Muscle layer of colon (tissue), 2 donors: ENCODE measurements around the gene ST6GALNAC1.

ENCODE experiments used
- H3K27ac ChIP-seq: one replicate; pipeline ENCODE4 v1.7.0; 2013; ENCODE audit warnings: low read depth, mild to moderate bottlenecking, low read length, moderate library complexity
- H3K27me3 ChIP-seq, 2 donors: one replicate each; pipeline ENCODE4 v1.7.0; 2013; ENCODE audit warnings: low read length in 2 of 2, mild to moderate bottlenecking in 2 of 2; ENCODE audit not compliant: insufficient read depth in 2 of 2, control insufficient read depth in 1 of 2
- H3K36me3 ChIP-seq: one replicate; pipeline ENCODE4 v1.7.0; 2013; ENCODE audit warnings: mild to moderate bottlenecking, low read length; ENCODE audit not compliant: insufficient read depth
- H3K4me1 ChIP-seq: one replicate; pipeline ENCODE4 v1.7.0; 2013; ENCODE audit warnings: mild to moderate bottlenecking, low read length; ENCODE audit not compliant: insufficient read depth
- H3K4me3 ChIP-seq, 2 donors: one replicate each; pipeline ENCODE4 v1.7.0; 2013; ENCODE audit warnings: low read length in 2 of 2, low read depth in 1 of 2, mild to moderate bottlenecking in 1 of 2, moderate library complexity in 1 of 2
- H3K9ac ChIP-seq: one replicate; pipeline ENCODE4 v1.7.0; 2013; ENCODE audit warnings: low read length
- H3K9me3 ChIP-seq: one replicate; pipeline ENCODE4 v1.7.0; 2013; ENCODE audit warnings: mild to moderate bottlenecking, low read length
- donor health status: abdominal sarcoma.
- donor health status: Adenocarcinoma of cecum.

Gene ST6GALNAC1

GRCh38 chr17:76673729-76674128 is 30.2 kb upstream of the ST6GALNAC1 start:
- H3K36me3 ChIP-seq, result peaks cover 17% of the 10 kb centered on the region
- peaks cover 14% of the 10 kb centered on the region for H3K4me1 ChIP-seq
- no peak overlapping the region for H3K27ac ChIP-seq
- no peaks in the 10 kb centered on the region for H3K27me3 ChIP-seq
- H3K4me3 ChIP-seq, result no peak overlapping the region
- no peaks in the 10 kb centered on the region for H3K9me3 ChIP-seq
- H3K9ac ChIP-seq, result no peak overlapping the region

DNA sequence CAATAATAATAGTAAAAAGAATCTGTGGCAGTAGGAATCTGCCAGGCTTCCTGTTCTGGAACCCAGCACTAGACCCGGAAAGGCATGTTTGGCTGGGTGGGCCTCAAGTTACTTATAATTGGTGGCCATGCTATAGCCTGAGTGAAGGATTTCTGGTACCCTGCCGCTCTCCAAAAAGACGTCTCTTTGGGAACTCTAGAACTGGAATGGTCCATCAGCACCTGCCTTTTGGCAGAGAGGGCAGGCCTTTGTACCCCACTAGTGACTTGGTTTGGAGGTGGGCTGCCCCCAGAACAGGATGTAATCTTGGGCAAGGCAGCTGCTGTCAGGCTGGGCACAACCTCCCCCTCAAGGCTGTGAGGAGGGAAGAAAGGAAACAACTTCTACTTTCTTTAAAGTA is 29.3 kb upstream of the ST6GALNAC1 start:
- Histone ChIP-seq H3K27ac (no peak overlapping the region), H3K36me3 (peaks cover 14% of the 10 kb centered on the region), H3K4me3 (no peak overlapping the region), H3K4me1 (peaks cover 14% of the 10 kb centered on the region), H3K27me3 (no peaks in the 10 kb centered on the region), H3K9me3 (no peaks in the 10 kb centered on the region), H3K9ac (no peak overlapping the region)

DNA sequence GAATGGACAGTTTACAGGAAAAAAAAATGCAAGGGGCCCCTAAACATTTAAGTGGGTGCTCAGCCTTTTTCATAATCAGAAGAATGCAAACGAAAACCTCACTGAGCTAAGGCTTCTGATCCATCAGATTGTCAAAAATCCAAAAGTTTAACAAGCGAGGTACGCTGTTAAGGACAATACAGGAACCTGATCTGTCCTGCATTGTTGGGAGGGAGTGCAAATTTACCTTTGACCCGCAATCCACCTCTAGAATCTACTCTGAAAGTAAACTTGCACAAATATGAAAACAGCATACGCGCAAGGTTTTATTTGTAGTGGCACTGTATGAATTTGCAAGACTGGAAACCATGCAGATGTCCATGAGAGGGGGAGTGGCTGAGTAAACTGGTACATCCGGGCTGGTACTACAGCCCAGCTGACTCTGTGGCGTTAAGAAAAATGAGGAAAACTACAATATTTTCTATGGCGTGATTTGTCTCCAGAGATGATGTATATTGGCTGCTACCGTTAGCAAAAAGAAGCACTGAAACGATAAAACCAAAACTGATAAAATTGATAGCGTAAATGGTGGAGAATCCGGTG is 28.8 kb upstream of the ST6GALNAC1 start:
- Histone ChIP-seq H3K36me3 (peaks cover 9% of the 10 kb centered on the region), H3K27ac (peak overlapping the region; percentile 89), H3K9me3 (no peaks in the 10 kb centered on the region), H3K27me3 (no peaks in the 10 kb centered on the region), H3K9ac (peak overlapping the region; percentile 94), H3K4me3 (peak overlapping the region; percentile 68 to 92), H3K4me1 (peaks cover 14% of the 10 kb centered on the region)

GRCh38 chr17:76671912-76672262 is 28.3 kb upstream of the ST6GALNAC1 start:
- Histone ChIP-seq H3K4me3 (peak overlapping the region; percentile 68 to 92), H3K27ac (peak overlapping the region; percentile 89), H3K4me1 (peaks cover 14% of the 10 kb centered on the region), H3K36me3 (peaks cover 6% of the 10 kb centered on the region), H3K27me3 (no peaks in the 10 kb centered on the region), H3K9me3 (no peaks in the 10 kb centered on the region), H3K9ac (peak overlapping the region; percentile 94)

GRCh38 chr17:76671123-76671911 is 27.8 kb upstream of the ST6GALNAC1 start:
- H3K4me1 ChIP-seq, result peaks cover 14% of the 10 kb centered on the region
- H3K36me3 ChIP-seq, result peaks cover 6% of the 10 kb centered on the region
- H3K27me3 ChIP-seq, result no peaks in the 10 kb centered on the region
- H3K27ac ChIP-seq, result peak overlapping the region; percentile 54
- no peaks in the 10 kb centered on the region for H3K9me3 ChIP-seq
- peak overlapping the region; percentile 9 to 92 for H3K4me3 ChIP-seq
- no peak overlapping the region for H3K9ac ChIP-seq

DNA sequence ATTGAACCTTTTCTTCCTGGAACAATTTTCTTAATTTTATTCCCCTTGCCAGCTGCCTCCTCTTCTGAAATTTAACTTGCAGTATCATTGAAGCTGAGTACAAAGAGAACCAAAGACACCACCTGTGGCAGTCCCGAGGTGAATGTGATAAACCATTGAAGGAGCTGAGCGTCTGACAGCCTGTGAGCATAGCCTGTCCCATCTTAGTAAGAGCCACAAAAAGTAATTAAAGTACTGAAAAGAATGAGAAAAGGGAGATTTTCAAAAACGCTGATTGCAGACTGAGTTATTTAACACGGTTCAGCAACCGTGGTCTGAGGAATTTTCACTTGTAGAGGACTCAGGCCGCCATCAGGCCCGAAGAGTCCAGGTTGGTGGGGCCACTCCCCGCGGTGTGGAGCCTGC is 27.2 kb upstream of the ST6GALNAC1 start:
- peaks cover 2% of the 10 kb centered on the region for H3K36me3 ChIP-seq
- H3K27ac ChIP-seq, result no peak overlapping the region
- peaks cover 14% of the 10 kb centered on the region for H3K4me1 ChIP-seq
- peak overlapping the region; percentile 9 to 92 for H3K4me3 ChIP-seq
- H3K9me3 ChIP-seq, result no peaks in the 10 kb centered on the region
- no peaks in the 10 kb centered on the region for H3K27me3 ChIP-seq
- H3K9ac ChIP-seq, result no peak overlapping the region

GRCh38 chr17:76670020-76670717 is 26.6 kb upstream of the ST6GALNAC1 start:
- no peak overlapping the region for H3K9ac ChIP-seq
- H3K4me3 ChIP-seq, result no peak overlapping the region
- no peak overlapping the region for H3K27ac ChIP-seq

DNA sequence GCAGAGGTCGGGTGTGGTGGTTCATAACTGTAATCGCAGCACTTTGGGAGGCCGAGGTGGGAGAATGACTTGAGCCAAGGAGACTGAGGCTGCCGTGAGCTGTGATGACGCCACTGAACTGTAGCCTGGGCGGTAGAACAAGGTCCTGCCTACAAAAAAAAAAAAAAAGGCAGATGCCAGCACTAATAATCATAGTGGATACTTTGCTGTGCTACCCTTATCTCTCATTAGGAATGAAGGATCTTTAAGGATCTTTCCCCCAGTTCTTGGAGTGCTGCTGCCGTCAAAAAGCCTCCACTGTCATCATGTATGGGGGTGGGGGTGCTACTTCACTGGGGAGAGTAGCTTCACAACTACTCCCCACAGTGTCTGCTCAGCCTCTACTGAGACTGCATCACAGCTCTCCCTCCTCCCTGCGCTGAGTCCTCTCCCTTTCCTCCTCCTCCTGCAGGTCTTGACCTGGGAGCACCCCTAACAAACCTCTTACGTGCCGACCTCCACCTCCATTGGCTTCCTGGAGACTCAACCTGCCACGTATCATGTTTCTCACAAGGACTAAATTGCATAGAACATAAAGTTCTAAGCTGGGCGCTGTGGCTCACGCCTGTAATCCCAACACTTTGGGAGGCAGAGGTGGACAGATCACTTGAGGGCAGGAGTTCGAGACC is 24.4 kb upstream of the ST6GALNAC1 start:
- Histone ChIP-seq H3K9ac (no peak overlapping the region), H3K4me1 (peaks cover 14% of the 10 kb centered on the region), H3K27ac (no peak overlapping the region), H3K4me3 (no peak overlapping the region), H3K9me3 (no peaks in the 10 kb centered on the region), H3K27me3 (no peaks in the 10 kb centered on the region), H3K36me3 (no peaks in the 10 kb centered on the region)

More at GRCh38 chr17:76670020-76670717, 26.6 kb upstream of the ST6GALNAC1 start:
- H3K27me3 ChIP-seq, result no peaks in the 10 kb centered on the region
- peaks cover 14% of the 10 kb centered on the region for H3K4me1 ChIP-seq
- H3K9me3 ChIP-seq, result no peaks in the 10 kb centered on the region
- H3K36me3 ChIP-seq, result no peaks in the 10 kb centered on the region

DNA sequence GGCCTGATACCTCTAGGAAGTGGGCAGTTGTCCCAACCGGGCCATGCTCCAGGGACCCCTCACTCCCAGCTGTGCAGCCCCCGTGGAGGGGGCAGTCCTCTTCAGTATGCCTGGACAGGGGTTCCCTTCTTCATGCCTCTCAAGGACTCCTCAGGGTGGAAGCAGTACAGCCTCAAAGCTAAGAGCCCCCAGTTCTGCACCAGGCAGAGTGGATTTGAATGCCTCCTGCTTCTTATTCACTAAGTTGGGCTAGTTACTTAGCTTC is 23.9 kb upstream of the ST6GALNAC1 start:
- Histone ChIP-seq H3K9me3 (no peaks in the 10 kb centered on the region), H3K27ac (no peak overlapping the region), H3K27me3 (no peaks in the 10 kb centered on the region), H3K36me3 (no peaks in the 10 kb centered on the region), H3K4me3 (no peak overlapping the region), H3K9ac (no peak overlapping the region), H3K4me1 (peaks cover 11% of the 10 kb centered on the region)

DNA sequence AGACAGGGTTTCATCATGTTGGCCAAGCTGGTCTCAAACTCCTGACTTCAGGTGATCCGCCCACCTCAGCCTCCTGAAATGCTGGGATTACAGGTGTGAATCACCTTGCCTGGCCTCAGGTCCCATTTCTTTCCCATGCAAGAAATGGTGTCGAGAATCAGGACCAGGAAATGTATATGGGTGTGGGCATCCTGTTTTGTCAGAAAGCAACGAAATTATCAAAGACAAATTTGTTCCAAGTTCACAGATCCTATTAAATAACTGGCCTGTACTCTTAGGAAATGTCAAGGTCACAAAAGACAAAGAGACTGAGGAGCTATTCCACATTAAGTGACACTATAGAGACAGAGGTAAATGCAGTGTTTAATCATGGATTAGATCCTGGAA is 17.1 kb upstream of the ST6GALNAC1 start:
- H3K4me3 ChIP-seq, result no peak overlapping the region
- no peak overlapping the region for H3K27ac ChIP-seq
- H3K27me3 ChIP-seq, result no peaks in the 10 kb centered on the region
- H3K4me1 ChIP-seq, result peaks cover 3% of the 10 kb centered on the region
- no peak overlapping the region for H3K9ac ChIP-seq
- H3K36me3 ChIP-seq, result no peaks in the 10 kb centered on the region
- H3K9me3 ChIP-seq, result no peaks in the 10 kb centered on the region

GRCh38 chr17:76659928-76660655 is 16.5 kb upstream of the ST6GALNAC1 start:
- H3K4me1 ChIP-seq, result peaks cover 3% of the 10 kb centered on the region
- H3K36me3 ChIP-seq, result no peaks in the 10 kb centered on the region
- H3K27ac ChIP-seq, result no peak overlapping the region
- H3K27me3 ChIP-seq, result no peaks in the 10 kb centered on the region
- no peaks in the 10 kb centered on the region for H3K9me3 ChIP-seq
- H3K9ac ChIP-seq, result no peak overlapping the region
- no peak overlapping the region for H3K4me3 ChIP-seq
